ENCODE measurements around the gene CYTH4.
"Not testable (repeated sequence)": the region's sequence is repeated elsewhere in the genome, so short reads cannot be mapped to it uniquely, and the experiment has no call there.

The CYTH4 gene

DNA sequence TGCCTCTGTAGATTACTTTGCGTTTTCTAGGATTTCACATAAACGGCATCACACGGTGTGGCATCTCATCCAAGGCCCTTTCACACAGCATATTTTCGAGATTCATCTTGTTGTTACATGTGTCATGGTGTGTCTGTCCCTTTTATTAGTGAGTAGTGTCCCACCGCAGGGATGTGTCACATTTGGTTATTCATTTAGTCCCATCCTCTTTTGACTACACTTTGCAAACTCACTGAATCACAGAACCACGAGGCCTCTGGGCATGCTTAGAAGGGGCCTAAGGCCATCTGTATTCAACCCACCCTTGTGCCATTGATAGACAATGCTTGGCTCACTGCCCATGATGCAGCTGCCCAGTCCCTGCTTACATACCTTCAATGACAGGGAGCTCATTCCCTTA, 34.1 kb upstream of the CYTH4 start:
- DNase-seq (ENCODE audit: extremely low read depth in 1 of 2, low read depth in 1 of 2): no peak

DNA sequence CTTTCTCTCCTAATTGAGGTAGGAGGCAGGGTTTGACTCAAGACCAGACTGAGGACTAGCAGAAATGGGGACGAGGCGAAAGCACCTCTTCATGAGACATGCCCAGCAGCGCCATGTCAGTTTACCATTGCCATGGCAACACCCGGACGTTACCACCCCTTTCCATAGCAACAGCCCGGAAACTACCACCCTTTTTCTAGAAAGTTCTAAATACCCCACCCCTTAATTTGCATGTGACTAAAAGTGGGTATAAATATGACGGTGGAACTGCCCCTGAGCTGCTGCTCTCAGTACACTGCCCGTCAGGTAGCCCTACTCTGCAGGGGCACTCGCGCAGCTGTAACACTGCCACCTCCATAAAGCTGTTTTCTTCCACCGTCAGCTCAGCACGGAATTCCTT, 32.3 kb upstream of the CYTH4 start:
- DNase-seq (ENCODE audit: extremely low read depth in 1 of 2, low read depth in 1 of 2): no peak

DNA sequence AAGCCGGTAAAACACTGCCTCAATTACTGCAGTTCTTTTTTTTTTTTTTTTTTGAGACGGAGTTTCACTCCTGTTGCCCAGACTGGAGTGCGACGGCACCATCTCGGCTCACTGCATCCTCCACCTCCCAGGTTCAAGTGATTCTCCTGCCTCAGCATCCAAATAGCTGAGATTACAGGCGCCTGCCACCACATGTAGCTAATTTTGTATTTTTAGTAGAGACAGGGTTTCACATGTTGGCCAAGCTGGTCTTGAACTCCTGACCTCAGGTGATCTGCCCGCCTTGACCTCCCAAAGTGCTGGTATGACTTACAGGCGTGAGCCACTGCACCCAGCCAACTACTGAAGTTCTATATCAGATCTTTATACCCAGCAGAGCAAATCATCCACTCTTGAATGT, 30.5 kb upstream of the CYTH4 start:
- not testable (repeated sequence) for DNase-seq (ENCODE audit: extremely low read depth in 1 of 2, low read depth in 1 of 2)

DNA sequence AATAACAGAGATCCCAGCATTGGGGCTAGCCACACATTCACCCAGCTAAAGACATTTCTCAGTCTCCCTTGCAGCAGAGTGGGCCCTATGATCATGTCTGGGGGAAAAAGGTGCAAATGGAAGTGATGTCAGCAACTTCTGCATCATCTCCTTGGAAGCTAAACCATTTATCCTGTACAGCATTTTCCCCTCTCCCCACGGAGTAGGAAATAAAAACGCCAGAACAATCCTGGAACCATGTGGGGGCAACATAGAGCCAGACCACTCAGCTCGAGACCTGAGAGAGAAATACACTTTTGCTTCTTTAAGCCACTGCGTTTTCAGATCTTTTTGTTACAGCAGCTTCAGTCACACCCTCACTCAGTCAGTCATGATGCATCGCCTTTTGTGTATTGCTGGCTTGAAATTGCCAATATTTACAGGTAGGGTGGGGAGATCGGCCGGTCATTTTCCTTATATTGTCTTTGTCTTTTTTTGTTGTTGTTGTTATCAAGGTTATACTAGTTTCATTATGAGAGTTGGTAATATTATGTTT, 29.1 kb upstream of the CYTH4 start:
- DNase-seq (ENCODE audit: extremely low read depth in 1 of 2, low read depth in 1 of 2): no peak

DNA sequence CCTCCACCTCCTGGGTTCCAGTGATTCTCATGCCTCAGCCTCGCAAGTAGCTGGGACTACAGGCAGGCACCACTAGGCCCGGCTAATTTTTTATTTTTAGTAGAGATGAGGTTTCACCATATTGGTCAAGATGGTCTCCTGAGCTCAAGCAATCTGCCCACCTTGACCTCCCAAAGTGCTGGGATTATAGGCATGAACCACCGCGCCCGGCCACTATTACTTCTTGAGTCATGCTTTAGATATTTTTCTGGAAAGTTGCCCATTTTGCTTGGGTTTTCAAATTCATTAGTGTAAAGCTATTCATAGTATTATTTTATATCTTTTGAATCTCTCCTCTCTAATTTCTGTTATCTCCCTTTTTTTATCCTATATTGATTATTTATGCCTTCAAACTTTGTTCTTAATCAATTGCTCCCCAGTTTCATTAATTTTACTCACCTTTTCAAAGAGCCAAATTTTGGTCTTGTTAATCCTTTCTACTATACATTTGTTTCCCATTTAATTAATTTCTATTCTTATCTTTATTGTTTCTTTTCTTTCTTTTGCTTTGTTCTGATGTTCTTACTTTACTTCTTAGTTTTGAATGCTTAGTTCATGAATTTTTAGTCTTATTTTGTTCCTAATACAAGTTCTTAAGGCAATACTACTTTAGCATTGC, 28.0 kb upstream of the CYTH4 start:
- no peak for DNase-seq (ENCODE audit: extremely low read depth in 1 of 2, low read depth in 1 of 2)

DNA sequence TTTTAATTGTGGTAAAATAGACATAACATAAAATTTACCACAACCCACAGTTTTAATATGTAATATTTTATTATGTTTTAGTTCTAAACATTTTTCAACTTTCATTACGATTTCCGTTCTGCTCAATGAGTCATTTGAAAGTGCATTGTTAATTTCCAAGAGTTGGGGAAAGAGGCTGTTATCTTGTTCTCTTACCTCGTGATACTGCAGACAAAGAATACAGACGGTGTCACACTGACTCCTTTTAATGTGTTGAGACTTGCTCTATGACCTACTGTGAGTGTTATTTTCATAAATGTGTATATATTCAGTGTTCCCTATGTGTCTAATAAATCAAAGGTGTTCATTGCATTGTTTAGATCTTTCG, 27.5 kb upstream of the CYTH4 start:
- DNase-seq (ENCODE audit: extremely low read depth in 1 of 2, low read depth in 1 of 2): no peak

DNA sequence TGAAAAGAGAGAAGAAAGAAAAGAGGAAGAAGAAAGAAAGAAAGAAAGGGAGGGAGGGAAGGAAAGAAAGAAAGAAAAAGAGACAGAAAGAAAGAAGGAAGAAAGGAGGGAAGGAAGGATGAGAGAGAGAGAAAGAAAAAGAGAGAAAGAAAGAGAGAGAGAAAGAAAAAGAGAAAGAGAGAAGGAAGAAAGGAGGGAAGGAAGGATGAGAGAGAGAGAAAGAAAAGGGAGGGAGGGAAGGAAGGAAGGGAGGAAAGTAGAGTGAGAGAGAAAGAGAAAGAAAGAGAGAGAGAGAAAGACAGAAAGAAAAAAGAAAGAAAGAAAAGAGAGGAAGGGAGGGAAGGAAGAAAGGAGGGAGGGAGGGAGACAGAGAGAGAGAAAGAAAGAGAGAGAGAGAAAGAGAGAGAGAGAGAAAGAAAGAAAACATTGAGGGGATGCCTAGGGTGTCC, 26.7 kb upstream of the CYTH4 start:
- no peak for DNase-seq (ENCODE audit: extremely low read depth in 1 of 2, low read depth in 1 of 2)

DNA sequence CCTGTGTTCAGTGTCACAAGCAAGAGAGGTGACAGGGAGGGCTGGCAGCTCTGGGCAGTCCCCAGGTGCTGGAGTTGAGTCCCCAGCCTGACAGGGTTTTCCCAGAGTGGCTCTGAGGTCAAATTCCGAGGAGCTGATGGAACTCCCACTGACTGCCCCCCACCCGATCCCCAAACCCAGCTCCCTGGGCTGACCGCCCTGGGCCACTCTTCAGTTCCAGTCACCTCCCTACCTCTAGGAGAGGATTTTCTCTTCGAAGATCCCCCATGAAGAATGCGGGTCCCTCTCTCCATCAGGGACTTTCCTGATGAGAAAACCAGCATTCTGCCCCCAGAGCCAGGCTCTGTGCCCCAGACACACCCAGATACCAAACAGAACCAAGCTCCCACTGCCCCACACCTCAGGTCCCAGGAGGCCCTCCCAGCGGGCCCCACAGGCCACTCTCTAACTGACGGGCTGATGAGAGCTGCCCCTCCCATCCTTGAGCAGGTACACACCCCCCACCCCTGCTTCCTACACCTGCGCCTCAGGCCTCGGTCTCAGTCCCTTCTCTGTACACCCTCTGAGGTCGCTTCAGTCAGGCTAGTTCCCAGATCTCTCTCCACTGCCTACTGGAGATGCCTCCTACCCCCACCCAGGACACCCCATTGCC, 26.1 kb upstream of the CYTH4 start:
- DNase-seq (ENCODE audit: extremely low read depth in 1 of 2, low read depth in 1 of 2): no peak

DNA sequence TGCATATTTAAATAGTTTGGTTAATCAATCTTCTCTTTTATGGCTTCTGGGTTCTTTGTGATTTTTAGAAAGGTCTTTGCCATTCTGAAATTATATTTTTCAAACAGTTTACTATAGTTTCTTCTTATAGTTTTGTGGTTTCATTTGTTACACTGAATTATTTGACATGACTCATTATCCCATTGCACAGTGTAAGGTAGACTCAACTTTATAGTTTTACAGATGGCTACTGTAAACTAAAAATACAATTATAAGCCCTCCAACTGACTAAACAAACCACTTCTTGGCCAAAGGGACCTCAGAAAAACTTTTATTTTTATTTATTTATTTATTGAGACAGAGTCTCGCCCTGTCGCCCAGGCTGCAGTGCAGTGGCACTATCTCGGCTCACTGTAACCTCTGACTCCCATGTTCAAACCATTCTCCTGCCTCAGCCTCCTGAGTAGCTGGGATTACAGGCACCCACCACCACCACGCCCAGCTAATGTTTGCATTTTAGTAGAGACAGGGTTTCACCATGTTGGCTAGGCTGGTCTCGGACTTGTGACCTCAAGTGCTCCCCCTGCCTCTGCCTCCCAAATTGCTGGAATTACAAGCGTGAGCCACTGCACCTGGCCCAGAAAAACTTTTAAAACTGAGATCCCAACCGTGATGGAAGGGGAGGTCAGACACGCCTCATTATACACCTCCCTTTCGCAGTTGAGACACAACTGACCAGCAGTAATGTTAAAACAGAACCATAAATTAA, 24.1 kb upstream of the CYTH4 start:
- DNase-seq (ENCODE audit: extremely low read depth in 1 of 2, low read depth in 1 of 2): no peak

DNA sequence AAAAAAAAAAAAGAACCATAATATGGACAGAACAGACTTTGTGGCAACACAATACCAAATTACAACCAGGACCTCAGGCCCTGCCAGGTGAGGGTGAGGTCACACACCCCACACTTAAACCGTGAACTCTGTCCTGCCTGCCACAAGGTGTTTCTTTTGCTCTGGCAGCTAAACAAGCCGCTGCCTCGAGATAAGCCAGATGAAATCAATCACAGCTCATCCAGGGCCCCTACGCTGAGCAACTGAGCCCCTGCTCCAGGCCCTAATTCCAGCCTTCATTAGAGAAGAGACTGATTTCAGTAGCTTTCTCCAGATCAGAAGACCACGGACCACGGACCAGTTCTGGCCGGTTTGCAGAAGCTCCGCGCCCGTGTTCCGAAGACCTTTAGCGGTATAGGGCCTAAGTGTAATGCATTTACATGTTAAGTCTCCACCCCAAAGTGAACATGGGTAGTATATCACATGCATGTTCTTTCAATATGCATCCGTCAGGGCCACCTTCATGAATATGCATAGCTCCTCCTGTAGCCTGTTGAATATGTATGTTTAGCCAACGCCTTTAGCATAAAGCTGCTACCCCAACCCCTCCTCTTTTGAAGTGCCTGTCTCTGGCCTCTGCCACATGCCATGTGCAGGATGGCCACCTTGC, 23.4 kb upstream of the CYTH4 start:
- DNase-seq (ENCODE audit: extremely low read depth in 1 of 2, low read depth in 1 of 2): no peak

DNA sequence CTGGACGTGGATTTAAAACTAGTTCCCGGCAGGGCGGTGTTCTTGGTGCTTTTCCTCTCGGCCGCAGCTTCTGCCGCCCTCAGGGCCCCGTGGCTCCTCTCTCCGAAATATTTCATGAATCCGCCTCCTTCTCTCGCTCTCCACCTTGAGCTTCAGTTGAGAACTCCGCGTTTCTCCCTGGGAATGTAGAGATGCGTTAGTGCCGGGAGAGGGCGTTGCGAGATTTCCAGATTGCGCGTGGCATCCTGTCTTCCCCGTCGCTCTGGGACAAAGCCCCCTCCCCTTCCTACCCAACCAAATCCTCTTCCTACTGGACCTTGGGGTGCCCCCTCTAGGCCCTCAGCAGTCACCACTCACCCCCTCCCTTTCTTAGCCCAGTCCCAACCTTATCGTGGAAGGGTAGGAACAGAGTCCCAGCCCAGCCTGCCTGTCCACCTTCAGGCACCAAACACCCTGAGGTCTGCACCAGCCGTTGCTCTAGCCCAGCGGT, 22.7 kb upstream of the CYTH4 start:
- DNase-seq (ENCODE audit: extremely low read depth in 1 of 2, low read depth in 1 of 2): no peak

DNA sequence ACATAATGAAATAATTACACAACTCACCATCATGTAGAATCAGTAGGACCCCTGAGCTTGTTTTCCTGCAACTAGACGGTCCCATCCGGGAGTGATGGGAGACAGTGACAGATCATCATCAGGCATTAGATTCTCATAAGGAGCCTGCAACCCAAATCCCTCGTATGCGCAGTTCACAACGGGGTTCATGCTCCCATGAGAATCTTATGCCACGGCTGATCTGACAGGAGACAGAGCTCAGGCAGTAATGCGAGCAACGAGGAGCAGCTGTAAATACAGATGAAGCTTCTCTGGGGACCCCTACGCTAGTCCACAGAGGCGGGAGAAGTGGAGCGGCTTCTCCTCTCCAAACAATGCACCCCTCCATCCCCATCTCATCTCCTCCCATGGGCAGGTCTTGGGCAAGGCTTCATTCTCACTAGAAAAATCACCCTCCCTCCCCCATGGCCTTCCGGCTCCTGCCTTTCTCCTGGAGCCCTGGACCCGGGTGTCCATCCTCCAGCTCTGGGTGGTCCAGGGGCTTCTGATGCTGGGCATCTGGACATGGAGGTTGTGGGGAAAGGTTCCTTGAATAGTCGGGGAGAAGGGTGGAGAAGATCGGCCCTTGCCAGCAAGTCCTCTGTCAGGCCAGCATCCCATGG, 22.0 kb upstream of the CYTH4 start:
- no peak for DNase-seq (ENCODE audit: extremely low read depth in 1 of 2, low read depth in 1 of 2)

DNA sequence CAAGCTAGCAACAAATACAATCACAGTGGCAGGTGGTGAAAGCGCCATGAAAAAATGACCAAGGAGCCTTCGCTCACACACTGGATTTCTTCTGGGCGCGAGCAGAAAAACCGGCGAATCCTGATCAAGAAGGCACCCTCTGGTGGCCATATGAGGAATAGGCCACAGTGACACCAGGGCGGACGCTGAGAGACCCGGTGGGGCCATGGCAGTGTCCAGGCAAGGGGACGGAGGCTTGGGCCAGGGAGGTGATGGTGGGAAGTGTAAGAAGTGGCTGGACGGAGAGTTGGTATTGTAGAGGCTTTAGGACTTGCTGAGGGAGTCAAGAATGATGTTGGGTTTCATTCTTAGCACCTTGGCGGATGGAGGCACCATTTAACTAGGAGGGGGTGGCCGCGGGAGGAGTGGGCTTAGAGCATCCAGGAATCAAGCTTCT, 21.4 kb upstream of the CYTH4 start:
- DNase-seq (ENCODE audit: extremely low read depth in 1 of 2, low read depth in 1 of 2): no peak

DNA sequence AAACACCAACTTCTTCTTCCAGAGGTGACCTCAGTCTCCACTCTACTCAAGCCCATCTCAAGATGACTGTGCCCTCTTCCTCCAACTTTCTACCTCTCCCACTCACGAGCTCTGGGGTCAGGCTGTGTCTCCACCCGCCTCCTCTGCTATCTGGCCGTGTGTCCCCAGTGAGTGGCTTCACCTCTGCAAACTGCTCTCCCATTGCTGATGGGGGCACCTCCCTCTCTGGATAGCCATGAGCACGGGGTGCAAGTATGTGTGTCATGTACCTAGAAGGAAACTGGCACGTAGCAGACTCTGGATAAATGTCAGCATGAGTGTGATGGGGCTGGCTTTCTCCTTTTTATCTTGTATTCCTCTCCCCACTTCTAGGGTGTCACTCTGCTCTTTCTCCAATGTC, 20.0 kb upstream of the CYTH4 start:
- DNase-seq (ENCODE audit: extremely low read depth in 1 of 2, low read depth in 1 of 2): no peak

DNA sequence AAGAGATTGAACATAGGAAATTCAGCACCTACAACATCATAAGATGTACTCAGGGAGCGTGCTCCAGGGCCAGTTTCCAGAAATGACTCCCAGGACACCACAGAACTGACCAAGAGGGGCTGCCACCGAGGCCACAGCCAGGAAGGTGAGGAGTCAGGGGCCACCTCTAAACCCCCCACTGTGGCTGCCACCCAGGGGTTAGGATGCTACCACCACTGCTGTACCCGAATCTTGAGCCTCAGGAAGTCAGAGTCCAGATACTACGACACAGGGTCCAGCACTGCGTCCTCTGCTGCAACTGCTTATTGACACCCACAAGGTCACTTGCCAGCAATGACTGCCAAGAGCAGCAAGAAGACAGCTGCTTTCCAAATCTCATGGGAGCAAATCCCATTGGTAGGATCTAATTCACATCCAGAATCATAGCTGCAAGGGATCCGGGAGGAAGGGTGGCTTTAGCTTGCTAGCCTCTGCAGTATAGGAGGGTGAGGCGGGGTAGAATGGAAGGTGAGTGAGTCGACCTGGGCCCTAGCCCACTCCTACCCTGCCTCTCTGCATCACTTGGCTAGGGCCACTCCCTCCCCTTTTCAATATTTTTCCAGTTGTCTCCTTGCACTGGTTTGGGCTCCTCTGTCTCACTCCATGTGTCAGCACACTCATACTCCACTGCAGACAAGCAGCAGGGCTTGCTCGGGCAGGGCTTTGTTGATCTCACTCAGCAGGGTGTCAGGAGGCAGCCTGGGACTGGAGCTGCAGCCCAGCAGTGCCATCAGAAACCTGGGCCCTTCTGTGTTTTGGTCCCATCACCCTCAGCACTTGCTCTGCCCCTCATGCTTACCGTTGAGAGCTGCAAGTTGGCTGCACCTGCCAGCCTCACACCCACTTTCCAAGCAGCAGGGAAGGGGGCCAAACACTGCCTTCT, 18.1 kb upstream of the CYTH4 start:
- no peak for DNase-seq (ENCODE audit: extremely low read depth in 1 of 2, low read depth in 1 of 2)

DNA sequence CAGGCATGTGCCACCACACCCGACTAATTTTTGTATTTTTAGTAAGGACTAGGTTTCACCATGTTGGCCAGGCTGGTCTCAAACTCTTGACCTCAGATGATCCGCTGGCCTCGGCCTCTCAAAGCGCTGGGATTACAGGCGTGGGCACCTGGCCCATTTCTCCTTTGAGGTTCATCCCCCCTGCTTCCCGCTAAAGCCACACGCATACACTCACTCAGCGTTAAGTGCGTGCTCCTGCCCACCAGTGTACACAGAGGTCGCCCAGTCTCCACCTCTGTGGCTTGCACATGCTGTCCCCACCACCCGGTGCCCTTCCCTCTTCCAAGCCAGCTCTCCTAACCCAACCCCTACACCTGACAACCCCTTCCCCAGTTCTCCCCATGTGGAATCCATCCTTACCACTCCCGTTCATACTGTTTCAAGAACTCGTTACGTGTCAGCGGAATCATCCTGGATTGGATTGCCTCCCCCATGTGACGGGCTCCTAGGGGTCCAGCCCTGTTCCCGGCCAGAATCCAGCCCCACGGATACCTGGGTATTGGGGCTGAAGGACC, 15.7 kb upstream of the CYTH4 start:
- DNase-seq (ENCODE audit: extremely low read depth in 1 of 2, low read depth in 1 of 2): no peak

DNA sequence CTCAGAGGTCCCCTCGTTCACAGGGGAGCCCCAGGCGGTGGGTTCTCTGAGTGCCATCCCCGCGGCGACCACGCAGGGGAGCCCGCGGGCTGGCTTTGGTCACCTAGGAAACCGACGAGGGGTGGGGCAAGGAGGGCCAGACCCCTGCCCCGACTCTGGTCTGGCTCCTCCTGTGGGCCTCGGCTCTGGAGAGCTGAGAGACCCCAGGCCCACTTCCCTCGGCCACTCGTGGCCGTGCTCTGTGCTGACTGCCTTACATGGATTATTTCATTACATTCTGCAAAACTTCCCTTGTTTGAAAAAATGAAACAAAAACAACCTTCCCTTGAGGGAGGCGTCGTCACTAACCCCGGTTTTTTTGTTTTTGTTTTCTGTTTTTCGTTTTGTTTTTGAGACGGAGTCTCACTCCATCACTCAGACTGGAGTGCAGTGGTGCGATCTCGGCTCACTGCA, 15.1 kb upstream of the CYTH4 start:
- no peak for DNase-seq (ENCODE audit: extremely low read depth in 1 of 2, low read depth in 1 of 2)

DNA sequence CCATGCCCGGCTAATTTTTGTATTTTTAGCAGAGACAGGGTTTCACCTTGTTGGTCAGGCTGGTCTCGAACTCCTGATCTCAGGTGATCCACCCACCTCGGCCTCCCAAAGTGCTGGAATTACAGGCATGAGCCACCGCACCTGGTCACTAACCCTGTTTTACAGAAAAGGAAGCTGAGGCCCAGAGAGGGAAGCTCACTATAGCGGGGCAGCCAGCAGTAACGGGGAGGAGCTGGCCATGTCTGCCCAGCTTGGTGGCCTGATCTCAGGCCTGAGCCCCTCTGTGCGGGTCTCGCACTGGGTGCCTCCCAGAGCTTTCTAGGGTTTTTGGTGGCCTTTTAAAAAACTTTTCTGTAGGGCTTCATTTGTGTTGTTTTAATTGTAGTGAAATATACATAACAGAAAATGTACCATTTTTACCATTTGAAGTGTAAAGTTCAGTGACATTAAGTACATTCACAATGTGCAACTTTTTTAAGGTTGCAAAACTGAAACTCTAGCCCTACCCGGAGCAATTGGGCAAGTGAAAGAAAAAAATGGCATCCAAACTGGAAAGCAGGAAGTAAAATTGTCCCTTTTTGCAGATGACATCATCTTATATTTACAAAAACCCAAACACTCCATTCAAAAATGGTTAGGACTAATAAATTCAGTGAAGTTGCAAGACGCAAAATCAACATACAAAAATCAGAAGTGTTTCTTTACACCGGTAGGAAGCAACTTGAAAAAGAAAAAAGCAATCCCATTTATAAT, 14.5 kb upstream of the CYTH4 start:
- DNase-seq (ENCODE audit: extremely low read depth in 1 of 2, low read depth in 1 of 2): no peak
